Stimulated activated naive CD4-positive, alpha-beta T cell treated with Interleukin-2 at 50 U/mL for 16 hours (primary cell): ENCODE measurements around the gene BCHE.
"Not testable (repeated sequence)": the region's sequence is repeated elsewhere in the genome, so short reads cannot be mapped to it uniquely, and the experiment has no call there.

Experiments
- DNase-seq: peaks from one replicate; lab custom pipeline; 2025; lab: John Stamatoyannopoulos, UW

BCHE gene

DNA sequence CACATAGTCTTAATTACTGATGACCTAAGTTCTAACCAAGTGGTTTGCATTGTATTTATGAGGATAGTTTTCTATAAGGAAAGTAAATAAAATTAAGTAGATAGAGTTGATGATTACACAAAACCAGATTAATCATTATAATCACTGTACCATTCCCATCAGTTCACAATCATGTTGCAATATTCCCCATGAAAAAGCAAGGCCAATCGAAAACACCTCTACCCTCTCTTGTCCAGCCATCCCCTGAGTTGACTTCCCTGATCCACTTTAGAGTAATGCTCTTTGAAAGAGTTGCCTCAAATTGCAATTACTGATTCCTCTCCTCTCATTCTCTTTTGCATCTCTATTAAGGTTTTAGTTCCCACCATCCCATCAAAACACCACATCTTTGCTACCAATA lies 21.0 kb downstream of the BCHE start:
- DNase-seq = no peak

- no peak for DNase-seq
Measured at GRCh38 chr3:165815682-165816081, 21.5 kb downstream of the BCHE start.

DNA sequence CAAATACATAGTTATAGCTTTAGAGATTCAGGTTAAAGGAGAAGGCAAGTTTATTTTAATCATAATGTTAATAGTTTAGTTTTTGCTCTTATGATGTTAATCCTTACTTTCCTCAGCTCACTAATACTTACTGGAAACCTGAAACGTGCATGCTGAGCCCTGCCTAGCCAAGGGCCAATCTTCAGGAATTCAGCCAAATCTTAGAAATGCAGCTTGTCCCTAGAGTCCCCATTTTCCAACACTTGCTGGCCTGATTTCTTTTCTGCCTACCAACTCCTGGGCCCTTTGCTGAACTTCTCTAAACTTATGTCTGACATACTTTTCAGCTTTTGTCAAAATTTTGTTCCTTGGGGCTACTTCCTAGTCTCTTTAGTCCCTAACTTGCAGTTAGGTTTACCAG lies 22.8 kb downstream of the BCHE start:
- DNase-seq = no peak

- DNase-seq = not testable (repeated sequence)
Measured at GRCh38 chr3:165807937-165808336, 29.3 kb downstream of the BCHE start.

- DNase-seq = no peak
Measured at GRCh38 chr3:165805946-165806561, 31.2 kb downstream of the BCHE start.

DNA sequence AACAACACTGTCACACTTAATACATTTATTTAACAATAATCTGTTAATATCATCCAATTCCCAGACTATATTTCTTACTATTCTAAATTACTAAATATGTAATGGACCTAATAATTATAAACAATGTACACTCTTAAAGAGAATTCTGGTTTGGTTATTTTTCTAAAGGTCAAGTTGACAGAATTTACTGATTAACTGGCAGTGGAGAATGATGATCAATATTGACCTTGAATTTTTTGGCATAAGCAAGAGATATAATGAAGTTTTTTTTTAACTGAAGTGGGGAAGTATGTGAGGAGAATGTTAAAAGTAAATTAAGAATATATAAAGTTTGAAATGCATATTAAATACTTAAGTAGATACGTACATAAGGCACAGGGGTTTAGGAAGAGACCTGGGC lies 33.8 kb downstream of the BCHE start:
- no peak for DNase-seq

DNA sequence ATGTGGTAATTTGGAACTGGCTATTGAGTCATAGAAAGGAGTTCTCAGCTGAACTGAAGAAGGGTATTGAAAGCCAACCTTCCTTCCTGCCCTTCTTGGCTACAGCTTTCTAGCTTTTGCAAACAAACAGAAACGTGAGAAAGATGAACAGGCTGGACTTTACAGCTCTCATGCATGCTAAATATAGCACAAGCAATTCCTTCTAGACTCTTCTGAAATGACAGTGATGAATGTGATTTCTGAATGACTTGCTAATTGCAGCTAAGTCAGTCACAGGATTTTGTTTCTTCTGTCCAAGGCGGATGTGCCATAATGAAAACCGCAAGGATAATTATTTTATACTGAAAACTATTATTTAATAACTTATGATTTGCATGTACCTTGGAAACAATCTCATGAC lies 36.3 kb downstream of the BCHE start:
- DNase-seq = no peak

DNA sequence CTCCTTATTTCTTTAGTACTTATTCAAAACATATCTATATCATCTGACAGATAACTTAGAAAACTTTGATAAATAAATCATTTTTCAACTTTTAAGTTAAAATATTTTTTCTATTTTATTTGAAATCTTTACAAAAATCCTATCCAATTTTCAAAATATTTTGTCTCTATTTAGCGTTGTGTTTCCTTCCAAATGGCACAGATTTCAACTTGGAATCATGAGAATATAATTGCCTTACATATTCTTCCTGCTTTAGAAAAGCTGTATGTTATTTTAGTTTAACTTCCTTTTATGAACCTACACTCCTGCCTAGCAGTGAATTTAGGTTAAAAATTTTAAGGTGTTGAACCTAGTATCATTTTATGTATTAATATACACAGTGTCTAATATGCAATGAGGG lies 38.2 kb downstream of the BCHE start:
- no peak for DNase-seq

GRCh38 chr3:165797551-165797950 lies 39.7 kb downstream of the BCHE start:
- DNase-seq = no peak

GRCh38 chr3:165796701-165797100 lies 40.5 kb downstream of the BCHE start:
- DNase-seq = no peak

GRCh38 chr3:165788531-165788930 lies 48.7 kb downstream of the BCHE start:
- DNase-seq = no peak

DNA sequence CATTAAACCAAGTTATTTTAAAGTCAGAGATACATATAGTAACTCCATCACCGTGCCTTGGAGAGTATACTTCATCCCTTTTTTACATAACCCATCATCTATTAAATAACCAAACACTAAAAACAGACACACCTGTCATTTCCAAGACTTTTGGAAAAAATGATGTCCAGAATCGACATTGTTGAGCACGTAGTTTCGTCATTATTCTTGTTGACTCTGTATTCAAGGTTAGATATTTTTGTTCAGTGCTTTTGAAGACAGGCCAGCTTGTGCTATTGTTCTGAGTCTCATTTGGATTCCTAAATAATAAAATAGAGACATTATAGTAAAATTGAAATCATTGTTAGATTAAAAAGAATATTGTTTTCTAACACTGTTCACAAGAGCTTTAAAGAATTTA lies 51.2 kb downstream of the BCHE start:
- DNase-seq = no peak

- DNase-seq = no peak
Measured at GRCh38 chr3:165784337-165784736, 52.9 kb downstream of the BCHE start.

- no peak for DNase-seq
Measured at GRCh38 chr3:165783383-165783782, 53.8 kb downstream of the BCHE start.

DNA sequence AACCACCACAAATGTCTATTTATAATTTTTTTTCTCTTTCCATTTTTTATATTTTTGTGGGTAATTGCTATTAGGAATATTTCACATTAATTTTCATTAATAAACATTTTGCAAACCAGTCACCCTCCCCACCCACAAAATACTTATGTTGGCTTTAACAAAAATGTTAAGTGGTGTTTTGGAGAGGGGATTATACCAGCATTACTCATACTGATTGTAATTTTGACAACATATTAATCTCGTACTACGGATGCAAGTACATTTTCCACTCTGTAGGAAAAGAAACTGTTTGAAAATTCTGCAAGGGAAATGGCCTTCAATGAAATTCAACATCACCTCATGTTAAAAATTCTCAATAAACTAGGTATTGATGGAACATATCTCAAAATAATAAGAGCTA lies 58.3 kb downstream of the BCHE start:
- DNase-seq = no peak

DNA sequence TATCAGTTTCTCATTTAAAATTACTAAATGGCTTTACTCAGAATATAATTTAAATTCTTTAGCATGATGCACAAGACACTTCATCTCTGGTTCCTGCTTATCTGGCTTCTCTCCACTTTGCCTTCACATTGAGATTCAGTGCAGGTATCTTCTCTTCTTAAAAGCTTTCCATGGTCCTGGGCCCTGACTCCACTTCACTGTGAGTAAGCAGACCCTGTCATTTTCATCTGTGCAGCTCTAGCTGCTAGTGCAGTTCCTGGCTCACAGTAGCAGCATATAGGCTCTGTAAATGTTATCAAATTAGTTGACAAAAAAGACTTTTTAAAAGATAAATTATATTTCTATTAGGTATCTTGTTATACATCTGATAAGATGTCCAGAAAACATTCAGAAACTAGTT lies 58.8 kb downstream of the BCHE start:
- DNase-seq = no peak

DNA sequence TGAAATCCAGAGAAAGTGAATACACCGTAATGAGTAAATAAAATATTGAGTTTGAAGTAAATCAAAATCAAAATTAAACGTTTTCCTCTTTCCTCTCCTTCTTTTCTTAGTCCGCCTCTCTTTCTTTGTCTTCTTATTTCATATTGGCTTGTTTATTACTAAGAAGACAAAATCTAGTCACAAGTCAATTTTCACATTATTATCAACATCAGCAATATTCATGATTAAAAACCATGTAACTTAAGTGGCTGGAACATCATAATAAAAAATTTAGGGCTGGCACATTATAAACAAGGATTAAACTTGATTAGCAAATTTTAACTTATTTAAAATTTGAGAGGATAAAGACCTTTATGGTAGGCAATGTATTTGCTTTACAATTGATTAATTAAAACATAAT lies 61.4 kb downstream of the BCHE start:
- DNase-seq = no peak

DNA sequence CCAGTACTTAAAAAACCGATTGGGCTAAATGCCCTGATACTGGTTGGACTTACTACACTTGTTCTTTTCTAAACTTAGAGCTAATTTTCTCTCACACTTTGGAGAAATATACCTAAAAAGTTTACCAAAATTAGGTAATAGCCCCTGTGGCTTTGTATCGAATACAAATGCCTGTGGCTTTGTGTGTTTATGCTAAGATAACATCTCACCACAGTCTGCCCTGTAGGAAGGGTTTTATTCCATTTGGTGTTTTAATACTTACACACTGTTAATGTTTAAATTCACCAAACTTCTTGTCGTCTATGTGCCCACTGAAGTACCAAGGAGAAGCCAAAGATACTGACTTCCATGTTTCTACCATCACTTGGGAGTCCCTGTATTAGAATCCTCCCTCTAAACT lies 66.4 kb downstream of the BCHE start:
- no peak for DNase-seq

GRCh38 chr3:165768680-165769079 lies 68.5 kb downstream of the BCHE start:
- no peak for DNase-seq

GRCh38 chr3:165759041-165759440 lies 78.2 kb downstream of the BCHE start:
- no peak for DNase-seq

- DNase-seq = no peak
Measured at GRCh38 chr3:165755571-165755970, 81.7 kb downstream of the BCHE start.

DNA sequence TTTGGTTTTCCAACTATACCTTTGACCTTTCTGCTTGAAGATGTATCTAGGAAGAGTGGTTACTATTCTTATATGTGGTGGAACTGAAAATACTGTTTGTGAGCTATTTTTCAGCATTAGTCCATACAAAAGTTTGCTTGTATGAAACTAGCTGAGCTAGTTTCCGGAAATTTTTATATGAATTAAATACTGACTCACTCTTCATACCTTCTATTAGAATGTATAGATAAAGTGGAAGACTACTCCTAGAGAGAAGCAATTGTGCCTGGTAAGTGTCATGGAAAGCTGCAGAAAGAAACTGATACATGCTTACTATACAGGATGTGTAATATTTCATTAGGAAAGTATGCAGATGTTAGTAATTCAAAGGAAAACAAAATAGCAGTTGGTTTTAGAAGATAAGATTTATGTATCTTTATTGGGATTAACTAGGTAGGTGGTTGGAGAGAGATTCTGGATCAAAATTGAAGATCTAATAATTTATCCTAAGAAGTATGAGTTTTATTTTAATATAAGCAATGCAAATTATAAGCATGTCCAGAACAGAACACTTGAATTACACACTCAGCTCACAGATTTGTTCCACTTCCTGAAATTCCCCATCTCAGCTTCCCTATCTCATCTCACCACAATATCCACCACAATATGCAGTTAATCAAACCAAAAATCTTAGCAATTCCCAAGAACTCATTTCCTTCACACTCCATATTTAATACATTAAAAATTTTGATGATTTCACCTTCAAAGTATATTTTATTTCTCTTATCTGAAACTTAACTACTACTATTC lies 82.8 kb downstream of the BCHE start:
- DNase-seq = no peak

- no peak for DNase-seq
Measured at GRCh38 chr3:165753560-165753959, 83.7 kb downstream of the BCHE start.

- DNase-seq = no peak
Measured at GRCh38 chr3:165751637-165752036, 85.6 kb downstream of the BCHE start.
